GM21576 (cell line): ENCODE measurements around the gene PRMT7.
A peak's percentile ranks its signal among the peaks of the same experiment; 100 is the strongest.

Source experiments
- ATAC-seq: cut with Tn5 transposase; IDR thresholded peaks from one replicate; pipeline ENCODE4 v1.9.1; 2021; ENCODE audit warnings: mild to moderate bottlenecking, moderate library complexity; ENCODE audit not compliant: unreplicated experiment

PRMT7 gene

GRCh38 chr16:68310774-68311511 is at the start of gene PRMT7, which contains the start of gene SLC7A6OS:
PRMT7 (plus strand) TSS chr16:68311019; CDS start chr16:68315980, 4,961 bp downstream.
SLC7A6OS (minus strand) TSS chr16:68310946; CDS start chr16:68310926, 20 bp downstream.
- ATAC-seq: peak; percentile 94

- ATAC-seq: no peak
Observed at GRCh38 chr16:68263559-68264127, 47.2 kb upstream of the PRMT7 start.

GRCh38 chr16:68264128-68265077 is 46.4 kb upstream of the PRMT7 start, which contains the start of gene SLC7A6:
SLC7A6 (plus strand) TSS chr16:68264526; CDS start chr16:68274727, 10,201 bp downstream.
- peak; percentile 53 for ATAC-seq

- ATAC-seq: no peak
Observed at GRCh38 chr16:68265078-68265920, 45.5 kb upstream of the PRMT7 start.

- no peak for ATAC-seq
Observed at GRCh38 chr16:68267612-68268405, 43.0 kb upstream of the PRMT7 start.

- no peak for ATAC-seq
Observed at GRCh38 chr16:68269793-68270192, 41.0 kb upstream of the PRMT7 start.

- ATAC-seq: no peak
Observed at GRCh38 chr16:68270353-68270752, 40.5 kb upstream of the PRMT7 start.

- no peak for ATAC-seq
Observed at GRCh38 chr16:68272507-68273209, 38.2 kb upstream of the PRMT7 start.

- no peak for ATAC-seq
Observed at GRCh38 chr16:68273459-68273858, 37.4 kb upstream of the PRMT7 start.

GRCh38 chr16:68273896-68274295 is 36.9 kb upstream of the PRMT7 start:
- no peak for ATAC-seq

- no peak for ATAC-seq
Observed at GRCh38 chr16:68274441-68274840, 36.4 kb upstream of the PRMT7 start.

- ATAC-seq: no peak
Observed at GRCh38 chr16:68275611-68276191, 35.1 kb upstream of the PRMT7 start.

- no peak for ATAC-seq
Observed at GRCh38 chr16:68276223-68276622, 34.6 kb upstream of the PRMT7 start.

- no peak for ATAC-seq
Observed at GRCh38 chr16:68279726-68280558, 30.9 kb upstream of the PRMT7 start.

GRCh38 chr16:68281368-68282063 is 29.3 kb upstream of the PRMT7 start:
- ATAC-seq: no peak

- ATAC-seq: no peak
Observed at GRCh38 chr16:68282064-68282452, 28.8 kb upstream of the PRMT7 start.

GRCh38 chr16:68283346-68283745 is 27.5 kb upstream of the PRMT7 start:
- no peak for ATAC-seq
